Neural cell (in vitro differentiated cells): ENCODE results near the gene COPS7A.

Source experiments
- SMC3 ChIP-seq: fragments of 450-650 bp; conservative IDR thresholded peaks from 2 replicates; pipeline ENCODE4 v1.6.1; 2014; ENCODE audit warnings: antibody characterized with exemption, mild to moderate bottlenecking, moderate library complexity; ENCODE audit not compliant: poor library complexity
- TF ChIP-seq, protein P1 (sequence below): IDR thresholded peaks from 2 replicates; pipeline ENCODE4 v1.6.1; 2012; ENCODE audit warnings: borderline replicate concordance

DNA sequence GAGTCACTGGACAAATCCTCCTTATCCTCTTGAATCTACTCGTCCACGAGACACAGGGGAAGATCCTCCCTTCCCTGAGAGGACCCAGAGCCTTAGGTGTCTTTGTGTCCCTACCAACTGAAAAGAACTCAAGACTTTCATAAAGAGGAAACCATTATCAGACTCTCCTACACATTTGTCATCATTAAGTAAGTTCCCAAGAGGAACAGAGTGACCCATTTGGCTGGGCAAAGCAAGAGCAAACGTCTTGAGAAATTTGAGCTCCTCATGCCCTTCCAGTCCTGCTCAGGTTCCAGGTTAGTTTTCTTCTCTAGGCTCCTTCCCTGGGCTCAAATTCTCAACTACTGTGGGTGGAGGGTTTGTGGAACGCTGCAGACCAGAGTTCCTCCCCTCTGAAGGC lies 23.4 kb downstream of the COPS7A start:
- TF ChIP-seq SMC3 = no peak
- TF ChIP-seq, protein P1, sequence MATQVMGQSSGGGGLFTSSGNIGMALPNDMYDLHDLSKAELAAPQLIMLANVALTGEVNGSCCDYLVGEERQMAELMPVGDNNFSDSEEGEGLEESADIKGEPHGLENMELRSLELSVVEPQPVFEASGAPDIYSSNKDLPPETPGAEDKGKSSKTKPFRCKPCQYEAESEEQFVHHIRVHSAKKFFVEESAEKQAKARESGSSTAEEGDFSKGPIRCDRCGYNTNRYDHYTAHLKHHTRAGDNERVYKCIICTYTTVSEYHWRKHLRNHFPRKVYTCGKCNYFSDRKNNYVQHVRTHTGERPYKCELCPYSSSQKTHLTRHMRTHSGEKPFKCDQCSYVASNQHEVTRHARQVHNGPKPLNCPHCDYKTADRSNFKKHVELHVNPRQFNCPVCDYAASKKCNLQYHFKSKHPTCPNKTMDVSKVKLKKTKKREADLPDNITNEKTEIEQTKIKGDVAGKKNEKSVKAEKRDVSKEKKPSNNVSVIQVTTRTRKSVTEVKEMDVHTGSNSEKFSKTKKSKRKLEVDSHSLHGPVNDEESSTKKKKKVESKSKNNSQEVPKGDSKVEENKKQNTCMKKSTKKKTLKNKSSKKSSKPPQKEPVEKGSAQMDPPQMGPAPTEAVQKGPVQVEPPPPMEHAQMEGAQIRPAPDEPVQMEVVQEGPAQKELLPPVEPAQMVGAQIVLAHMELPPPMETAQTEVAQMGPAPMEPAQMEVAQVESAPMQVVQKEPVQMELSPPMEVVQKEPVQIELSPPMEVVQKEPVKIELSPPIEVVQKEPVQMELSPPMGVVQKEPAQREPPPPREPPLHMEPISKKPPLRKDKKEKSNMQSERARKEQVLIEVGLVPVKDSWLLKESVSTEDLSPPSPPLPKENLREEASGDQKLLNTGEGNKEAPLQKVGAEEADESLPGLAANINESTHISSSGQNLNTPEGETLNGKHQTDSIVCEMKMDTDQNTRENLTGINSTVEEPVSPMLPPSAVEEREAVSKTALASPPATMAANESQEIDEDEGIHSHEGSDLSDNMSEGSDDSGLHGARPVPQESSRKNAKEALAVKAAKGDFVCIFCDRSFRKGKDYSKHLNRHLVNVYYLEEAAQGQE = no peak
